ENCODE measurements around the gene PSMB8. TPM values are rescaled to one million over a fixed set of nuclear protein-coding genes. Genes with fewer than 3 reads are reported as not detected.
"Not testable (repeated sequence)": the region's sequence is repeated elsewhere in the genome, so short reads cannot be mapped to it uniquely, and the experiment has no call there.

The PSMB8 gene
- total RNA-seq, 1 donor = 78.2 TPM

DNA sequence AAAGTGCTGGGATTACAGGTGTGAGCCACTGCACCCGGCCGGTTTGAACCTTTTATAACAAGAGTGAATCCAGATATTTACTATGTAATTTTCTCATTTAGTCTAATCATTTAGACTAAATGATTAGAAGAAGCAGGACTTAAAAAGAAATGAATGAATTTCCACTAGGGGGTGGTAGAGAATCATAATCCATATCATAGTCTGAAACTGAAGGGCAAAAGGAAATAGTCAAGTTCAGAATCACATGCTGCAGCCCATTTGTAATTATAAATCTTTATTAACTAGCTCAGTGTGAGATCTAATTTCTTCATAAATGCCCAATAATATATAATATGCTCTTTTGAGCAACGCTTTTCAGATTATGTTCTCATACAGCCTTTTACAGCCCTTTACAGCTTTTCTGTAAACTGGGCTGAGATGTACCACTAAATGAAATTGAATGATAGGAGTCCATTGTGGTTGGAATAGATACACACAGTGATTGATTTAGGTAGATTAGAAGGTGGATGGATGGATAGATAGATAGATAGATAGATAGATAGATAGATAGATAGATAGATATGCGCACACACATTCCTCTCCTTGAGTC, 41.9 kb upstream of the PSMB8 start:
- peak; percentile 55 for TF ChIP-seq CTCF (IDR thresholded peaks at IDR 0.05; ENCODE audit: insufficient read depth, low read depth, low read length)
- H3K4me3 ChIP-seq (ENCODE audit: low read depth, low read length) = no peak overlapping the region

GRCh38 chr6:32883789-32884188, 39.9 kb upstream of the PSMB8 start:
- no peak overlapping the region for H3K4me3 ChIP-seq (ENCODE audit: low read depth, low read length)
- peak; percentile 76 for DNase-seq (ENCODE audit: low read depth)
- TF ChIP-seq CTCF (IDR thresholded peaks at IDR 0.05; ENCODE audit: insufficient read depth, low read depth, low read length) = no peak

More for the DNA sequence above, 41.9 kb upstream of the PSMB8 start:
- peak; percentile 86 for DNase-seq (ENCODE audit: low read depth)

GRCh38 chr6:32882879-32883250, 39.0 kb upstream of the PSMB8 start:
- TF ChIP-seq CTCF (IDR thresholded peaks at IDR 0.05; ENCODE audit: insufficient read depth, low read depth, low read length) = no peak
- DNase-seq (ENCODE audit: low read depth) = no peak
- H3K4me3 ChIP-seq (ENCODE audit: low read depth, low read length) = no peak overlapping the region

DNA sequence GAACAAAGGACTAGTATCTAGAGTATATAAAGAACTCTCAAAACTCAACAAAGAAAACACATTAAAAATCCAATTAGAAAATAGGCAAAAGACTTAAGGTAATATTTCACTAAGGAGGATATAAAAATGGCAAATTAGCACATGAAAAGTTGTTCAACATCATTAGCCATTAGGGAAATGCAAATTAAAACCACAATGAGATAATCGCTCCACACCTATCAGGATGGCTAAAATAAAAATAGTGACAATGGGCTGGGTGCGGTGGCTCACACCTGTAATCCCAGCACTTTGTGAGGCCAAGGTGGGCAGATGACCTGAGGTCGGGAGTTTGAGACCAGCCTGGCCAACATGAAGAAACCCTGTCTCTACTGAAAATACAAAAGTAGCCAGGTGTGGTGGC, 37.1 kb upstream of the PSMB8 start:
- H3K4me3 ChIP-seq (ENCODE audit: low read depth, low read length); DNase-seq (ENCODE audit: low read depth): not testable (repeated sequence)

DNA sequence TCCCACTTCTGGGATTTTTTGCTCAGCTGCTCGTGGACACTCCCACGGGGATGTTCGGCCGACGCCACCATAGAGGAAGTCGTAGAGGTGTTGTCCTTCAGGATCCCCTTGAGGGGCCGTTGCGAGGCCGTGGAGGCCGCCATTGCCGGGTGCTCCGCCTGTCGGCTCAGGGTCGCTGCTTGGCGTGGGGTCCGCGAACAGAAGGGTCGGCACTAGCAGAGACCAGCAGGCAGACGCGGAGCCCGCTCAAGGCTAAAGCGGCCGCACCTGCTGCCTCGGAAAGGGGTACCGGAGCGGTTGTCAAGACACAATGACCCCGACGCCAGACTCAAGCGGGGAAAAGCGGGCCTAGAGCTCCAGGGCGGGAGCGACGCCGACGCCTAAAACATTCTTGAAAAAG, 35.8 kb upstream of the PSMB8 start:
- DNase-seq (ENCODE audit: low read depth) = no peak
- no peak for TF ChIP-seq CTCF (IDR thresholded peaks at IDR 0.05; ENCODE audit: insufficient read depth, low read depth, low read length)
- H3K4me3 ChIP-seq (ENCODE audit: low read depth, low read length) = no peak overlapping the region

GRCh38 chr6:32876603-32877002, 32.8 kb upstream of the PSMB8 start:
- TF ChIP-seq CTCF (IDR thresholded peaks at IDR 0.05; ENCODE audit: insufficient read depth, low read depth, low read length) = no peak
- no peak for DNase-seq (ENCODE audit: low read depth)
- no peak overlapping the region for H3K4me3 ChIP-seq (ENCODE audit: low read depth, low read length)

DNA sequence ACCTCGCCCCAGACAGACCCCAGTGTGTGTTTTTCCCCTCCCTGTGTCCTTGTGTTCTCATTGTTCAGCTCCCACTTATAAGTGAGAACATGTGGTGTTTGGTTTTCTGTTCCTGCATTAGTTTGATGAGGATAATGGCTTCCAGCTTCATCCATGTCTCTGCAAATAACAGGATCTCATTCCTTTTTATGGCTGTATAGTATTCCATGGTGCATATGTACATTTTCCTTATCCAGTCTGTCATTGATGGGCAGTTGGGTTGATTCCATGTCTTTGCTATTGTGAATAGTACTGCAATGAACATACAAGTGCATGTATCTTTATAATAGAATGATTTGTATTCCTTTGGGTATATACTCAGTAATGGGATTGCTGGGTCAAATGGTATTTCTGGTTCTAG, 30.1 kb upstream of the PSMB8 start:
- H3K4me3 ChIP-seq (ENCODE audit: low read depth, low read length); DNase-seq (ENCODE audit: low read depth): not testable (repeated sequence)

GRCh38 chr6:32868257-32868788, 24.5 kb upstream of the PSMB8 start:
- peak; percentile 94 for TF ChIP-seq CTCF (IDR thresholded peaks at IDR 0.05; ENCODE audit: insufficient read depth, low read depth, low read length)
- no peak overlapping the region for H3K4me3 ChIP-seq (ENCODE audit: low read depth, low read length)
- peak; percentile 81 for DNase-seq (ENCODE audit: low read depth)

Measured in fibroblast of villous mesenchyme (primary cell).